M059J (cell line): ENCODE results near the gene SLC48A1. TPM values are rescaled to one million over a fixed set of nuclear protein-coding genes. Genes with fewer than 3 reads are reported as not detected.

Source experiments
- DNase-seq: peaks from one replicate; pipeline ENCODE4 v3.0.0-alpha.2; 2012; ENCODE audit warnings: low read depth
- total RNA-seq: library from RNA; depleted of rRNA; stranded (reverse); fragments of >200 nt; shearing (Covaris generic); gene quantifications from 2 replicates; pipeline ENCODE4 v1.2.3, GENCODE V29; 2014

The SLC48A1 gene
- total RNA-seq, 1 experiment from 2014 or later: 12.9 TPM

DNA sequence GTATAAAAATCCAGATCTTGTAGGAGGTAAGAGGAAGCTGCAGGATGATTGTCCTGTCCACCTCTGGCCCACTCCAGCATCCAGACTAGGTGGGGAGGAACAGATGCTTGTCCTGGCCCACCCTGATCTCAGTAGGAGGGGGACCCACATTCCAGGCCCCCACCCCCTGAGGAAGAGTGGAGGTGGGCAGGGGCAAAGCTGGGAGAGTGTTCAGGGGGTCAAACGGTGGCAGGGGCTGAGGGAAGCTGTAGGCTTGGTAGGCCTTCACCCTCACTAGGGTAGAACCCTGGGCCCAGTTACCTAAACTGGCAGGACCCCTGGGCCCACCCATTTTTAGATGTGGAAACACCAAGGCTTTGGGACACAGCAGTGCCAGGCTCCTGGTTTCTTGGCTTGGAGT is 4.1 kb downstream of the SLC48A1 start:
- no peak for DNase-seq

DNA sequence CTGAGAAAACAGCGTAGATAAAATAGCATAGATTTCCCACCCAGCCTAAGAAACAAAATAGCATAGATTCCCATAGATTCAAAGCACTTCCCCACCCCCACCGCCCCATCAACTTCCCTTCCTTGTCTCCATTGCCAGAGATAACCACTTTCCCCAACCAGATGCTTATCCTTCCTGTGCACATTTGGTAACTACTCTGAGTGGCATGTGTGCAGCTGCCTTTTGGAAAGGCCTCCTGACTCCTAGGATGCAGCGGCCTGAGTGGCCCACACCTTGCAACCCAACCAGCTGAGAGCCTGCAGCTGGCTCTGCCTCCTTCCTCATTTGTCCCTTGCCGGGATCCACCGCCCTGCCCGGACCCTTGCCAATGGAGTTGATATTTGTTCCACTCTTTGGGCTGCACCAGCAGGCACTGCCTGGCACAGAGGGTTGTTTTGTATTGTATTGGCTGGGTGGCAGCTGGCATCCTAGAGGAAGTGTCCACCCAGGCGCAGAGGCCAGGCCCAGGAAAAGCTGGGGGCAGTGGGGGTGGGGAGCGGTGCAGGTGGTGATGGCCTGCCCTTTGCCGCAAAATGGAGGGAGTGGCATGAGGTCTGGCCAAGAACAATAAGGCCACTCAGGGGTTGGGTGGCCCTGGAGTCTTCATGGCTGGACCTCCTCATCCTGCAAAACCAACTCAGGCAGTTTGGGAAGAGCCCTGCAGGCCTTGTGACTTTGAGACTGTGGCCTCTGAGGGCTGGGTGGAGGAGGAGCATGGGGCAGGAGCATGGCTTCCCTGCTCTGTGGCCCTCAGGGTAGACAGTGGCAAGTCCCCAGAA is 4.9 kb downstream of the SLC48A1 start:
- no peak for DNase-seq

DNA sequence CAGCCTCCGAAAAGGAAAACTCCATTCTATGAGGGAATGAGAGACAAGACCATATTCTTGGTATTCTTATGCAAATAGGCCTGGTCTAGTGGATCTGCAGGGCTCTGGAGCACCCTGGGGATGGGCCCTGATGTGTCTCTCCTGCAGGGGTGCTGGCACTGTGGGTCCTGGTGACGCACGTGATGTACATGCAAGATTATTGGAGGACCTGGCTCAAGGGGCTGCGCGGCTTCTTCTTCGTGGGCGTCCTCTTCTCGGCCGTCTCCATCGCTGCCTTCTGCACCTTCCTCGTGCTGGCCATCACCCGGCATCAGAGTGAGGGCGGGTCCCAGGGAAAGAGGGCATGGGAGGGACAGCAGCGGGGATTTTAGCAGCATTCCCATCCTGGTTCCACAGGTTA is 5.8 kb downstream of the SLC48A1 start:
- DNase-seq: no peak

- DNase-seq: peak; percentile 80
These were observed 6.4 kb downstream of the SLC48A1 start for GRCh38 chr12:47779301-47779942.

GRCh38 chr12:47779943-47780504 is 7.0 kb downstream of the SLC48A1 start:
- DNase-seq: no peak

DNA sequence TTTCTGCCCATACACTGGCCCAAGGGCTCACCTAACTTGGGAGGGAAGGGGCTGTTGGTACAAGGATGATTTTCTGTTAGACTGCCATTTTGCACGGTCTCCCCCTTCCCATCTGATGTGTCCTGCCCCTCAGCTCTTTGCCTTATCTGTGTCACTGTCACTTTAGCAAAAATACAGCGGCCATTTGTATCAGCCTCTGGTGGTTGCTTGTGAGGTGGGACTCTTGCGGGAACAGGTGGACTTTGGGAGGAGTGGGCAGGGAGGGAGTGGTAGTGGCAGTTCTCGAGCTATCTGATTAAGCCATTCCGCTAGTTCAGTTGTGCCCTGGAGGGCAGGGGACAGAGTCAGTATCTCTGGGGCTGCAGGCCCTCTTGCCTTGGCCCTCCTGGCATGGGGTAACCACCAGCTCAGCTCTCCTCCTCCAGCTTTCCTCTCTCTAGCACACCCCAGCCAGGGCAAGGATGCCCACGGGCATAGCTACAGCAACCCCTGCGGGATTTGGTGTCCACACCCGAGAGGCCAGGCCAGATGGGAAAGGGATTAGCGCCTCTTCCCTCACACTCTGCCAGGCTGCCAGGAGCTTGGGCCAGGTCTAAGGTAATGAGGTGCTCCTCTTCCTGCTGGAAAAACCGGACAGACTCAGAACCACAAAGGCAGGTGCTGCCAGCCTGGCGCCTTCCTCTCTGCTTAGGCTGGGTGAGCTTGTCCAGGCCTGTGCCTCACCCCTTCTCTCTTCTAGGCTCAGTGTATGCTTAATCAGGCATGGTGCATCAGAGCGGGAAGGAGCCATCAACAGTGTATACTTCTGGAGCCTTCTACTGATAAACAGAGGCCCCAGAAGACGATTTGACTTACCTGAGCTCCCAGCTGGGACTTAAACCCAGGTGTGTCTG is 8.7 kb downstream of the SLC48A1 start:
- no peak for DNase-seq

GRCh38 chr12:47782372-47782770 is 9.3 kb downstream of the SLC48A1 start:
- no peak for DNase-seq

DNA sequence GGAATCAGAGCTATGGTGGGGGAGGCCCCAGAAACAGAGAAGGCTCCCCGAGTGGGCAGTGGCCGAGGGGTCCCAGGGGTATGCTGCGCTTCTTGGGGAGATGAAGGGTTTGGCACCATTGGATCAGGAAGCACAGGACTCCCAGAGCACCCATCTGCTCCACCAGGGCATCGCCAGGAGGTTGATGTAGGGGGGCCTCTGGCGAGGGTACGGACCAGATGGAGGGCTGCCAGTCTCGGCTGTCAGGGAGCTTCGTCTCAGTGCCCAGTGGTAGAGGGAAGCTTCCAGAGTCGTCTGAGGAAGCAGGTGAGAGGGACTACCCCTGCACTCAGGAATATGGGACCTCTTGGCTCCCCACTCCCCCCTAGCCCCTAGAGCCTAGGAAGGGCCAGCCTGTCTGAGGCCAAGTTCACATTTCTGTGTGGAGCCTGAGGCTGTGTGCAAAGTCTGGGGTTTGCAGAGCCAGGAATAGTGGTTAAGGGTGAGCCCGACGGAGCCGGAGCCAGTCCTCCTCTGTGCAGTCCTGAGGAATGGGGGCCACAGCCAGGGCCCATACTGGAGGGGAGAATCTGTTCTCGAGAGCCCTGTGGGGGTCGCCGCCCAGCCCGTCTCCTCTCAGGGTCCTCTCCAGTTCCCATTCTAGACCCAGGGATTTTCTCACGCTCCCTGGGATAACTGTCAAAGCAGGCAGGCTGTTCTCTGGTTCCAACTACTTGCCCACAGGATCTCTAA is 10.2 kb downstream of the SLC48A1 start:
- DNase-seq: no peak

DNA sequence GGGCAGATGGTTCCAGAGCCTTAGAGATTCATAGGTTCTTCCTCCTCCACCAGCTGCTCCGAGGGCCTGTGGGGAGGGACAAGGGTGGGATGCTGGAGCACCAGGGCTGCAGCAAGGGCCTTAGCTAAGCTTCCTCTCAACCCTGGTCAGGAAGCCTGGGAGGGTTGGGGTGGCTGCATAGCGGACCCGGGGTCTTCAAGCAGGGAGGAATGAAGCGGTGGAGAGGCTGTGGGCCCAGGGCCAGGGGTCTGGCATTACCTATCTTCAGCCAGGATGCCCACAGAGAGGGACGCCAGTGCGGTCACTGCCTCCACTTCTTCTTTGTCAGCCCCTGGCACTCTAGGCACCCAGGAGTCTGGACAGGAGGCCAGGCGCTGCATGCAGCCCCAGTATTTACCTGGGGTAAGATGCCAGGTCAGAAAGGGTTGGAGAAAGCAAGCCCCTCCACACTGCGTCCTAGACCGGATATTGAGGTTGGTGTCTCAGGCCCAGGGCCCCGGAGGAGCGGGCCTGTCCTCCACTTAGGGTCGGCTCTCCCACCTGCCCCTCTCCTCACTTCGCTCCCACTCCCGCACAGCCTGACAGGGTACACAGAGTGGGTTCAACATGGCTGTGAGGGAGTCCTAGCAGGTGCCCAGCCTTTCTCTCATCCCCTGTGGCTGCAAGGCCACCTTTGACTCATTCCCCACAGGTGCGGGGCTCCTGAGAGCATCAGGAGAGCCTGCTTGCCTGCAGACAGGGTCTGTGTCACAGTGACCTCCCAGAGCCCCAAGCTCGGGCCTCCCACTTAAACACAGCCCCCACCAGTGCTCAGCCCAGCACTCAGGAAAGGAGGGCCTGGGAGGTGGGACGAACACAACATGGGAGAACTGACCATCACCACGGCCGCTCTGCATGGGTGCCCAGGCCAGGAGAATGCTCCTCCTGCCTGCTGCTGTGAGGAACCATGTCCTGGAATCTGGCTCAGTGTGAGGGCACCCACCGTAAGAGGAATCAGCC is 11.1 kb downstream of the SLC48A1 start:
- DNase-seq: no peak

DNA sequence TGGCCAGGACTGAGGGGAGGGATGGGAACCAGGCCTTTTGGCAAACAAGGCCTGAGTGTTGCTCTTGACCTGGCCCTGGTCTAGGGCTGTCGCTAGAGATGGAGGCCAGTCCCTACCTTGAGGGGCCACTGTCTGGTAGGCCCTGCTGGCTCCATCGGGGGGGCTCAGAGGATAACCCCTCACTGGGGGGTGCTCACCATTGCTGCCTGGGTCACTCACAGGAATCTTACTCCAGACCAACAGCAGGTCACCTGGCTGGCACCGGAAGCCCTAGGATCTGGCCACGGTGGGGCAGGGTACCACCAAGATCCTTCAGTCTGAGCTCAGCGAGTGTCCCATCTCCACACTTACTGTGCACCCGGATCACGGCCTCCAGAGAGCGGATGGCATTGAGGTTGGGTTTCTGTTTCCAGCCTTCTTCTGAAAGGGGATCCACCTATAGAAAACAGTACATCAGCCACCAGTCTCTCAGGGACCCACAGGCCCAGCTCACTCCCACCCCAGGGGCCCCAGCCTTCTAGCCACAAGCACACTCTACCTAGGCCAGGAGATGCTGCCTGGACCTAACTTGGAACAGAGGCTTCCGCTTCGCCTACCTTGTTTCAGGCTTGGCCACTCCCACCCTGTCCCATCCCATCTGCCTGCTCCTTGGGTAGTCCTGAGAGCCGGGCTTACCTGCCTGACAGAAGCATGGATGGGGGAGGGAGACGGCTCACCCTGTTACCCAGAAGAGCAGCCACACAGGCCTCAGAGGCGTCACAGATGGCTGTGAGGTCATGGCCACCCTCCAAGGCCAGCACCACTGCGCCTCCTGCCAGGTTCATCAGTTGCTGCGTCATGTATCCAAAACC is 12.2 kb downstream of the SLC48A1 start:
- no peak for DNase-seq

DNA sequence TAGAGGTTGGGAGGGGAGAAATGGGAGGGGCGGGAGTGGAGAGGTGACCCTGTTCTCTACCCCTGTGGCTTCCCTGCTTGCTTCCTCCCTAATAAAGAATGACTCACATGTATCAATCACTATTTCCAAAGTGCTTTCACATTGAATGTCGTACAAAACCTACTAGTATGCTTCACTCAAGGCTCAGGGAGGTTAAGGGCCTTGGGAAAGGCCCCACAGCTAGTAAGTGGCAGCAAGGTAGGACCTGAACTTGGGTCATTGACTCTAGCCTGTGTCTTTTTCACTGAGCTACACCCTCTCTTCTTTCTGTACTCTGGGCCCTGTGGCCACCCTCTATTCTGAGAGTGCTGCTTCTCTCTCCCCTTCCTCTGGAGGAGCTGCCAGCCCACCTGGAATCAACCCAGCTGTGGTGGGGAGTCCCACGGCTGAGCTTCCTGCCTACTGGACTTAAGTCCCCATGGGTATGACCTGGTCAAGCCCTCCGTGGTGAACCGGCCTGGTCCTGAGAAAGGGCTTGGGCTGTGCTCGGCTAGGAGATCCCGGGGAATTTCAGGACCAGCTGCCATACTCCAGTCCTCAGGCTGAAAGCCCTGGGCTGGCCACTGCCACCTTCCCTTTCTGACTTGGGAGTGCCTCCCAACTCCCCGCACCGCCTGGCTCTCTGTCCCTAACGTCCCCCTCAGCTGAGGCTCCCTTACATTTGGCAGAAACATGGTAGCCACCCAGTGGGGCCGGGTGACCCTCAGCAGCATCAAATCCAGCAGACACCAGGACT is 13.0 kb downstream of the SLC48A1 start:
- DNase-seq: no peak

- DNase-seq: no peak
These were observed 13.7 kb downstream of the SLC48A1 start for GRCh38 chr12:47786662-47787280.

DNA sequence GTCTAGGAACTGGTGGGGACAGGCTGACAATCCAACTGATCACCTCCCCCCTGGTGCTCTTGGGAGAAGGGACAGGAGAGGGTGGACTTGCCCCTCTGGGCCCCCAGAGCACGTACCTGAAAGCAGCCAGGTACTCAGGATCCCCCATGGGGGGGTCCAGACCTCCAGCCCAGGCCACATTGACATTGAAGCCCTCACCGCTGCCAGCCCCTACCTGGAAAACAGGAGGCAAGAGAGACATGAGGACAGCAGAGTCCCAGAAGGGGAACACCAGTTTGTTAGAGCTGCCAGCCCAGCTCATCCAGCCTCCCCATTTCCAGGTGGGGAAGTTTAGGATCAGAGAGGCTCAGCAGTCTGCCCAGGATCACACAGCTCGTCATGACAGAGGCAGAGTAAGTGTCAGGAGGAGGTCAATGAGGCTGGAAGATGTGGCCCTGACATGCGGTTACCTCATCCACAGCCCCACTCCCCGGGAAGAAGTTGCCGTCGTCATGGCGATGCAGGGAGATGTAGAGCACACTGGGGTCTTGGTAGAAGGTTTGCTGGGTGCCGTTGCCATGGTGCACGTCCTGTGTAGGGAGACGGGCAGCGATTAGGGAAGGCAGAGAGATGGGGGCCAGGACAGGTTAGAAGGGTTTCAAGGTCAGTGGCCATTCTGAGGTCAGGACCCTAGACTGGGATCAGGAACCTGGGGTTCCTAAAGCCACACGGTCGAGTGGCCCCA is 14.7 kb downstream of the SLC48A1 start:
- no peak for DNase-seq

DNA sequence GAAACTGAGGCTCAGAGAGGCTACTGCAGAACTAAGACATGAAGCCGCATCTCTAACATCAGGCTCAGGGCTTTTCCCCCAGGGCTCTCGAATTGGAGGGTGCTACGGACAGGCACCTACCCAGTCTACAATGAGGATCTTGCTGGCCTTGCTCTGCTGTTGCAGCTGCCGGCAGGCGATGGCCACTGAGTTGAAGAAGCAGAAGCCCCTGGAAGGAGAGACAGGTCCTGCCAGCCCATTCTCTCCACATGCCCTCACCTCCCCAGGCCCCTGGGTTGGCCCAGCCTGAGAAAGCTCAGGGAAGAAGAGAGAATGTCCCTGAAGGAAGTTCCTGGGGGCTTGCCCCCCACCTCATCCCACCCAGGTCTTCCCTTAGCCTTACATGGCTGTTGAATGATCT is 16.1 kb downstream of the SLC48A1 start:
- no peak for DNase-seq

- DNase-seq: no peak
These were observed 16.9 kb downstream of the SLC48A1 start for GRCh38 chr12:47789712-47790489.

GRCh38 chr12:47790676-47791350 is 17.8 kb downstream of the SLC48A1 start:
- DNase-seq: no peak
